ENCODE measurements around the gene ACTR2. TPM values are rescaled to one million over a fixed set of nuclear protein-coding genes. Genes with fewer than 3 reads are reported as not detected.

The ACTR2 gene
- total and polyA plus RNA-seq, 2 experiments from 2014 or later: 75.6 to 89.4 TPM

DNA sequence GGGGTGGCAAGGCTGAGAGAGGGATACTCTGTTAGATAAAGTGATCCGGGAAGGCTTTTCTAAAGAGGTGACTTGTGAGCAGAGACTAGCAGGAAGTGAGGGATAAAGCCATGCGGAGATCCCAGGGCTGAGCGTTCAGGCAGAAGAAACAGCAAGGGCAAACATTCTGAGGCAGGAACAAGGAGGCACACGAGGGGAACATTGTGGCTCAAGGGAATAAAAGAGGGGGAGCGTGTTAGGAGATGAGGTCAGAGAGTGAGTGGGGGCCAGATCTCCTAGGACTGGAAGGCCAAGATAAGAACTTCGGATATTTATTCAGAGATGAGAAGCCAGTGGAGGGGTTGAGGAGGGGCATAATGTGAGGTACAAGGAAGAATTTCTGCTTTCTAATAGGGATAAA is 67.1 kb downstream of the ACTR2 start:
- H3K4me1 ChIP-seq (ENCODE audit: insufficient read depth): peaks cover 4% of the 10 kb centered on the region
- no peak for TF ChIP-seq EZH2 (IDR thresholded peaks at IDR 0.05; ENCODE audit: borderline replicate concordance)
- no peak for TF ChIP-seq EZH2phosphoT487 (IDR thresholded peaks at IDR 0.05; ENCODE audit: low read depth, severe bottlenecking, unreplicated experiment)
- TF ChIP-seq, protein P1, sequence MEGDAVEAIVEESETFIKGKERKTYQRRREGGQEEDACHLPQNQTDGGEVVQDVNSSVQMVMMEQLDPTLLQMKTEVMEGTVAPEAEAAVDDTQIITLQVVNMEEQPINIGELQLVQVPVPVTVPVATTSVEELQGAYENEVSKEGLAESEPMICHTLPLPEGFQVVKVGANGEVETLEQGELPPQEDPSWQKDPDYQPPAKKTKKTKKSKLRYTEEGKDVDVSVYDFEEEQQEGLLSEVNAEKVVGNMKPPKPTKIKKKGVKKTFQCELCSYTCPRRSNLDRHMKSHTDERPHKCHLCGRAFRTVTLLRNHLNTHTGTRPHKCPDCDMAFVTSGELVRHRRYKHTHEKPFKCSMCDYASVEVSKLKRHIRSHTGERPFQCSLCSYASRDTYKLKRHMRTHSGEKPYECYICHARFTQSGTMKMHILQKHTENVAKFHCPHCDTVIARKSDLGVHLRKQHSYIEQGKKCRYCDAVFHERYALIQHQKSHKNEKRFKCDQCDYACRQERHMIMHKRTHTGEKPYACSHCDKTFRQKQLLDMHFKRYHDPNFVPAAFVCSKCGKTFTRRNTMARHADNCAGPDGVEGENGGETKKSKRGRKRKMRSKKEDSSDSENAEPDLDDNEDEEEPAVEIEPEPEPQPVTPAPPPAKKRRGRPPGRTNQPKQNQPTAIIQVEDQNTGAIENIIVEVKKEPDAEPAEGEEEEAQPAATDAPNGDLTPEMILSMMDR (IDR thresholded peaks at IDR 0.05; ENCODE audit: poor library complexity): no peak
- no peaks in the 10 kb centered on the region for H3K36me3 ChIP-seq (replicated peaks; ENCODE audit: insufficient read depth, low read depth)
- H3K27ac ChIP-seq: peak overlapping the region; percentile 2
- H3K4me2 ChIP-seq: peak overlapping the region; percentile 17
- 36% methylated on average over 6 of the region's 6 CpGs for WGBS (ENCODE audit: low lambda C conversion rate, missing lambda C conversion rate)
- H2AFZ ChIP-seq: no peak overlapping the region
- H3K9me3 ChIP-seq (ENCODE audit: low read depth): no peaks in the 10 kb centered on the region
- H3K9me2 ChIP-seq (replicated peaks; ENCODE audit: insufficient read depth): no peaks in the 10 kb centered on the region
- DNase-seq (ENCODE audit: low spot score): no peak
- H3K4me3 ChIP-seq: no peak overlapping the region
- no peaks in the 10 kb centered on the region for H3K27me3 ChIP-seq
- H4K20me1 ChIP-seq (ENCODE audit: insufficient read depth, poor library complexity, severe bottlenecking): no peaks in the 10 kb centered on the region
- H3K79me2 ChIP-seq: no peaks in the 10 kb centered on the region

DNA sequence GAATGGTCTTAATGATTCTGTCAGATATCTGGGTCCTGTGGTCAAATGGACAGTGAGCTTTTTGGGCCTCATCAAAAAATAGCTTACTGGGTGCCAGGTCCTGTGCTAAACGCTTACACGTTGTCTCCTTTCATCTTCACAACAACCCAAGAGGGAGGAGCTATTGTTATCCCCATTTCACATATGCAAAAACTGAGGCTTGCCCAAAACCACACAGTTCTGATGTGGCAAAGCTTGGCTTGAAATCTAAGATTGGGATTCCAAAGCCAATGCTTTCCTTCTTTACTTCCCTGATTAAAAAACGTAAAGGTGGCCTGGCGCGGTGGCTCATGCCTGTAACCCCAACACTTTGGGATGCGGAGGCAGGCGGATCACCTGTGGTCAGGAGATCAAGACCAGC is 69.3 kb downstream of the ACTR2 start:
- WGBS (ENCODE audit: low lambda C conversion rate, missing lambda C conversion rate): 97% methylated on average over 7 of the region's 7 CpGs
- no peaks in the 10 kb centered on the region for H3K9me2 ChIP-seq (replicated peaks; ENCODE audit: insufficient read depth)
- no peak for TF ChIP-seq EZH2 (IDR thresholded peaks at IDR 0.05; ENCODE audit: borderline replicate concordance)
- TF ChIP-seq, protein P1 (IDR thresholded peaks at IDR 0.05; ENCODE audit: poor library complexity): no peak
- TF ChIP-seq EZH2phosphoT487 (IDR thresholded peaks at IDR 0.05; ENCODE audit: low read depth, severe bottlenecking, unreplicated experiment): no peak
- H3K4me3 ChIP-seq: no peak overlapping the region
- no peak overlapping the region for H3K27ac ChIP-seq
- no peaks in the 10 kb centered on the region for H3K79me2 ChIP-seq
- DNase-seq (ENCODE audit: low spot score): no peak
- H3K27me3 ChIP-seq: no peaks in the 10 kb centered on the region
- no peaks in the 10 kb centered on the region for H3K36me3 ChIP-seq (replicated peaks; ENCODE audit: insufficient read depth, low read depth)
- no peak overlapping the region for H2AFZ ChIP-seq
- no peaks in the 10 kb centered on the region for H4K20me1 ChIP-seq (ENCODE audit: insufficient read depth, poor library complexity, severe bottlenecking)
- no peak overlapping the region for H3K4me2 ChIP-seq
- no peaks in the 10 kb centered on the region for H3K9me3 ChIP-seq (ENCODE audit: low read depth)
- peaks cover 25% of the 10 kb centered on the region for H3K4me1 ChIP-seq (ENCODE audit: insufficient read depth)

DNA sequence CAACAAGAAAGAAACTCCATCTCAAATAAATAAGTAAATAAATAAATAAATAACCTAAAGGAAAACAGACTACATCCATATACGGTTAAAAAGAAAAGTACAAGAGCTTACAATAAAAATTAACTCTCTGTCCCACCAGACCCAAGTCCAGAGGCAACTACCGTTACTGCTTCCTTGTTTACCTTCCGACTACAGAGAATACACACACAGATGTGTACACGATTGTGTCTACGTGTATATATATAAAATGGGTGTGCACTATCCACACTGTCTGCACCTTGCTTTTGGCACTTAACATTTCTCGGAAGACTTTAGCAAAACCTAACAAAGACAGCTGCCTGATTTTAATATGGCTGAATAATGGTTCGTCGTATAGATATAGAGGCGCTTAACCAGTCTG is 69.9 kb downstream of the ACTR2 start:
- no peak for TF ChIP-seq EZH2 (IDR thresholded peaks at IDR 0.05; ENCODE audit: borderline replicate concordance)
- TF ChIP-seq EZH2phosphoT487 (IDR thresholded peaks at IDR 0.05; ENCODE audit: low read depth, severe bottlenecking, unreplicated experiment): no peak
- TF ChIP-seq, protein P1 (IDR thresholded peaks at IDR 0.05; ENCODE audit: poor library complexity): no peak
- Histone ChIP-seq H3K4me2 (no peak overlapping the region), H3K4me3 (no peak overlapping the region), H3K27ac (no peak overlapping the region), H3K36me3 (replicated peaks; ENCODE audit: insufficient read depth, low read depth) (no peaks in the 10 kb centered on the region), H3K4me1 (ENCODE audit: insufficient read depth) (peaks cover 25% of the 10 kb centered on the region), H3K9me3 (ENCODE audit: low read depth) (no peaks in the 10 kb centered on the region), H4K20me1 (ENCODE audit: insufficient read depth, poor library complexity, severe bottlenecking) (no peaks in the 10 kb centered on the region), H2AFZ (no peak overlapping the region), H3K79me2 (no peaks in the 10 kb centered on the region), H3K27me3 (no peaks in the 10 kb centered on the region), H3K9me2 (replicated peaks; ENCODE audit: insufficient read depth) (no peaks in the 10 kb centered on the region)
- 84% methylated on average over 9 of the region's 9 CpGs for WGBS (ENCODE audit: low lambda C conversion rate, missing lambda C conversion rate)
- no peak for DNase-seq (ENCODE audit: low spot score)

DNA sequence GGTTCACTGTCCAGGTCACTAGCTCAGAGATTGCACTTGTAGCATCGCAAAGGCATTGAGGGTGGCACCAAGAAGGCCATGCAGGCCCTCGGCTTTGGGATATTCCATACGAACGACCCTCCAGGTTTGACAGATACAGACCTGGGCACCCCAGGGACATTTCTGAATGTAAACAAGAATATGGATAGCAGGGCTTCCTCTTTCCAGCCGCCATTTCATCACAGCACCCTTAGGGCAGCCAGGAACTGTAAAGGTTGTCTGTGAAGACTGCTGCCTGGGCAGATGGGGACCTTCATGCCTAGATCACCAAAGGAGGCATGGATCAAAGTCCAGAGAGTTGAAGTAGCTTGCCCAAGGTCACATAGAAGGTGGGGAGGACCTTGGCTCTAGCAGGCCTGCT is 70.5 kb downstream of the ACTR2 start:
- Histone ChIP-seq H3K36me3 (replicated peaks; ENCODE audit: insufficient read depth, low read depth) (no peaks in the 10 kb centered on the region), H3K79me2 (no peaks in the 10 kb centered on the region), H3K9me2 (replicated peaks; ENCODE audit: insufficient read depth) (no peaks in the 10 kb centered on the region), H2AFZ (no peak overlapping the region), H4K20me1 (ENCODE audit: insufficient read depth, poor library complexity, severe bottlenecking) (no peaks in the 10 kb centered on the region), H3K4me3 (no peak overlapping the region), H3K4me1 (ENCODE audit: insufficient read depth) (peaks cover 25% of the 10 kb centered on the region), H3K9me3 (ENCODE audit: low read depth) (no peaks in the 10 kb centered on the region), H3K27me3 (no peaks in the 10 kb centered on the region), H3K4me2 (no peak overlapping the region), H3K27ac (no peak overlapping the region)
- WGBS (ENCODE audit: low lambda C conversion rate, missing lambda C conversion rate): 95% methylated on average over 5 of the region's 5 CpGs
- TF ChIP-seq EZH2phosphoT487 (IDR thresholded peaks at IDR 0.05; ENCODE audit: low read depth, severe bottlenecking, unreplicated experiment) (no peak), EZH2 (IDR thresholded peaks at IDR 0.05; ENCODE audit: borderline replicate concordance) (no peak)
- TF ChIP-seq, protein P1 (IDR thresholded peaks at IDR 0.05; ENCODE audit: poor library complexity): no peak
- no peak for DNase-seq (ENCODE audit: low spot score)
